ENCODE measurements around the gene GSC2. TPM values are rescaled to one million over a fixed set of nuclear protein-coding genes. Genes with fewer than 3 reads are reported as not detected.
"Not testable (repeated sequence)": the region's sequence is repeated elsewhere in the genome, so short reads cannot be mapped to it uniquely, and the experiment has no call there.

Gene GSC2
- total RNA-seq, 2 experiments from 2014 or later: not detected

- H3K4me3 ChIP-seq (ENCODE audit: low read length): no peak overlapping the region
- no peak overlapping the region for H3K27ac ChIP-seq (ENCODE audit: low read depth in 1 of 2, low read length in 2 of 2)
- ChIA-PET POLR2A (no interaction called here), CTCF (no interaction called here)
- no peak overlapping the region for H3K27ac Mint-ChIP-seq
- DNase-seq: no peak
- H3K27me3 ChIP-seq (ENCODE audit: control insufficient read depth in 1 of 2, insufficient read depth in 2 of 2, low read length in 2 of 2): peaks cover 44 to 45% of the 10 kb centered on the region in 2 experiments
- H3K9me3 ChIP-seq (ENCODE audit: control insufficient read depth in 1 of 2, insufficient read depth in 1 of 2, low read length in 2 of 2): peaks cover 0 to 19% of the 10 kb centered on the region in 2 experiments
- intact Hi-C loops (cut with DNase I, micrococcal nuclease): no loop called here
- peaks cover 25% of the 10 kb centered on the region for H3K4me1 ChIP-seq (ENCODE audit: insufficient read depth, low read length)
- no peak overlapping the region for H3K4me3 Mint-ChIP-seq
- H3K36me3 ChIP-seq (ENCODE audit: insufficient read depth, low read length): no peaks in the 10 kb centered on the region
- H3K27me3 Mint-ChIP-seq: peaks cover 53% of the 10 kb centered on the region
- peaks cover 11% of the 10 kb centered on the region for H3K36me3 Mint-ChIP-seq (ENCODE audit: low read depth)
- H3K4me1 Mint-ChIP-seq (ENCODE audit: low read depth): peaks cover 21% of the 10 kb centered on the region
- no peaks in the 10 kb centered on the region for H3K9me3 Mint-ChIP-seq
- ATAC-seq (ENCODE audit: poor library complexity): no peak
- TF ChIP-seq CTCF (IDR thresholded peaks at IDR 0.05): no peak
Measured at GRCh38 chr22:19166421-19166820, 16.3 kb upstream of the GSC2 start.

GRCh38 chr22:19164425-19164824 is 14.3 kb upstream of the GSC2 start:
- Mint-ChIP-seq H3K27me3 (peaks cover 52% of the 10 kb centered on the region), H3K4me3 (no peak overlapping the region), H3K4me1 (ENCODE audit: low read depth) (peaks cover 8% of the 10 kb centered on the region), H3K9me3 (no peaks in the 10 kb centered on the region), H3K36me3 (ENCODE audit: low read depth) (no peaks in the 10 kb centered on the region), H3K27ac (no peak overlapping the region)
- Histone ChIP-seq H3K4me3 (ENCODE audit: low read length) (no peak overlapping the region), H3K36me3 (ENCODE audit: insufficient read depth, low read length) (no peaks in the 10 kb centered on the region), H3K27me3 (ENCODE audit: control insufficient read depth in 1 of 2, insufficient read depth in 2 of 2, low read length in 2 of 2) (peaks cover 34 to 35% of the 10 kb centered on the region in 2 experiments), H3K9me3 (ENCODE audit: control insufficient read depth in 1 of 2, insufficient read depth in 1 of 2, low read length in 2 of 2) (peaks cover 0 to 16% of the 10 kb centered on the region in 2 experiments), H3K27ac (ENCODE audit: low read depth in 1 of 2, low read length in 2 of 2) (no peak overlapping the region), H3K4me1 (ENCODE audit: insufficient read depth, low read length) (peaks cover 6% of the 10 kb centered on the region)
- intact Hi-C loops (cut with DNase I, micrococcal nuclease): no loop called here
- TF ChIP-seq CTCF (IDR thresholded peaks at IDR 0.05): no peak
- ChIA-PET POLR2A (no interaction called here), CTCF (no interaction called here)
- no peak for ATAC-seq (ENCODE audit: poor library complexity)
- DNase-seq: no peak

GRCh38 chr22:19158649-19159048 is 8.6 kb upstream of the GSC2 start:
- DNase-seq; CTCF ChIA-PET; H3K27ac ChIP-seq (ENCODE audit: low read depth in 1 of 2, low read length in 2 of 2); H3K4me1 ChIP-seq (ENCODE audit: insufficient read depth, low read length); H3K36me3 Mint-ChIP-seq (ENCODE audit: low read depth); intact Hi-C loops (cut with DNase I, micrococcal nuclease); H3K27ac Mint-ChIP-seq; ATAC-seq (ENCODE audit: poor library complexity); H3K4me3 ChIP-seq (ENCODE audit: low read length); H3K27me3 ChIP-seq (ENCODE audit: control insufficient read depth in 1 of 2, insufficient read depth in 2 of 2, low read length in 2 of 2); H3K4me3 Mint-ChIP-seq; POLR2A ChIA-PET; H3K4me1 Mint-ChIP-seq (ENCODE audit: low read depth); H3K36me3 ChIP-seq (ENCODE audit: insufficient read depth, low read length); H3K9me3 ChIP-seq (ENCODE audit: control insufficient read depth in 1 of 2, insufficient read depth in 1 of 2, low read length in 2 of 2); H3K9me3 Mint-ChIP-seq: not testable (repeated sequence)
- H3K27me3 Mint-ChIP-seq: peaks cover 21% of the 10 kb centered on the region

GRCh38 chr22:19156109-19156508 is 6.0 kb upstream of the GSC2 start:
- ATAC-seq (ENCODE audit: poor library complexity); H3K9me3 ChIP-seq (ENCODE audit: control insufficient read depth in 1 of 2, insufficient read depth in 1 of 2, low read length in 2 of 2); H3K27ac ChIP-seq (ENCODE audit: low read depth in 1 of 2, low read length in 2 of 2); DNase-seq; H3K4me3 ChIP-seq (ENCODE audit: low read length); H3K9me3 Mint-ChIP-seq; CTCF ChIA-PET; H3K36me3 Mint-ChIP-seq (ENCODE audit: low read depth); H3K27ac Mint-ChIP-seq; H3K4me3 Mint-ChIP-seq; POLR2A ChIA-PET; H3K36me3 ChIP-seq (ENCODE audit: insufficient read depth, low read length); H3K4me1 ChIP-seq (ENCODE audit: insufficient read depth, low read length); H3K4me1 Mint-ChIP-seq (ENCODE audit: low read depth): not testable (repeated sequence)
- intact Hi-C loops (cut with DNase I, micrococcal nuclease): loop anchor here in 1 of 2 experiments (2.0 kb wide), 1 partner anchor 39 kb away; no protein-coding TSS in a partner anchor
- peaks cover 19 to 24% of the 10 kb centered on the region in 2 experiments for H3K27me3 ChIP-seq (ENCODE audit: control insufficient read depth in 1 of 2, insufficient read depth in 2 of 2, low read length in 2 of 2)
- peaks cover 37% of the 10 kb centered on the region for H3K27me3 Mint-ChIP-seq

Measured in CD4-positive, alpha-beta T cell (primary cell).